ENCODE data around the gene TSPAN2. TPM values are rescaled to one million over a fixed set of nuclear protein-coding genes. Genes with fewer than 3 reads are reported as not detected.

The TSPAN2 gene
- polyA plus RNA-seq, 2 donors = 1.7 to 4.2 TPM

DNA sequence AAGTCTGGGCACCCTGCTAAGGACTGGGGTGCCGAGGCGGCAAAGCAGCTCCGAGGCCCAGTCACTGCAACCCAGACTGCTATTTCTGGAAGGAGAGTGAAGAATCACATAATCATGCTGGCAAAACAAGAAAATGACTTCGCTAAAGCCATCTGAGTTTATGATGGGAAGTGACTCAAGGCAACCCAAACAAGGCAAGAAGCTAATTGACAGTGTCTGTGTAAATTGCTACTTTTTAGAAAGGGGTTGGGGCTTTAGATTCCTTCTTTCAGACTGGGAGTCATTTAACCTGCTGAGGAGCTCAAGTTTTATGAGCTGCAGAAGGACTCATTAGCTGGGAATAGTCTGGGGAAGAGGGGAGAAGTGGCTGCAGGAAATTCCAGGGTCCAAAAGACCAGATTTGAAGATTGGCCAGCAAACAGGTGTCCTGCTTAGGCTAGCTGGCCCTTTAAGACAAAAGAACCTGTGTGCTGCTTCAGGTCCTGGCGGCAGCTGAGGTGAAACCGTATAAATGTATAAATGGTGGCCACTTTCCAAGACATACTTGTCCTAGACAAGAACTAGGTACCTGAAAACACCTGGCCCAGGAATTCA is 31.5 kb downstream of the TSPAN2 start:
- no peaks in the 10 kb centered on the region for H3K27me3 ChIP-seq (ENCODE audit: control insufficient read depth in 1 of 2, insufficient read depth in 2 of 2, low read length in 2 of 2)
- peaks cover 0 to 5% of the 10 kb centered on the region in 2 donors for H3K4me1 ChIP-seq (ENCODE audit: control insufficient read depth in 2 of 2, insufficient read depth in 2 of 2, low read length in 1 of 2)
- H3K4me3 ChIP-seq (ENCODE audit: low read depth in 1 of 2, low read length in 2 of 2) = no peak overlapping the region
- 71 to 81% methylated on average over 6 of the region's 6 CpGs for WGBS, 2 donors
- H3K9me3 ChIP-seq (ENCODE audit: control insufficient read depth in 2 of 2, insufficient read depth in 1 of 2, low read depth in 1 of 2, low read length in 1 of 2) = no peaks in the 10 kb centered on the region
- H3K27ac ChIP-seq (ENCODE audit: low read depth in 2 of 2, low read length in 1 of 2) = no peak overlapping the region
- no peaks in the 10 kb centered on the region for H3K36me3 ChIP-seq (ENCODE audit: control insufficient read depth in 2 of 2, insufficient read depth in 2 of 2, low read length in 1 of 2)

GRCh38 chr1:115056395-115056798 is 32.9 kb downstream of the TSPAN2 start:
- H3K4me1 ChIP-seq (ENCODE audit: control insufficient read depth in 2 of 2, insufficient read depth in 2 of 2, low read length in 1 of 2) = no peaks in the 10 kb centered on the region
- 65 to 66% methylated on average over 9 of the region's 9 CpGs for WGBS, 2 donors
- no peaks in the 10 kb centered on the region for H3K9me3 ChIP-seq (ENCODE audit: control insufficient read depth in 2 of 2, insufficient read depth in 1 of 2, low read depth in 1 of 2, low read length in 1 of 2)
- no peaks in the 10 kb centered on the region for H3K36me3 ChIP-seq (ENCODE audit: control insufficient read depth in 2 of 2, insufficient read depth in 2 of 2, low read length in 1 of 2)
- H3K4me3 ChIP-seq (ENCODE audit: low read depth in 1 of 2, low read length in 2 of 2) = no peak overlapping the region
- H3K27me3 ChIP-seq (ENCODE audit: control insufficient read depth in 1 of 2, insufficient read depth in 2 of 2, low read length in 2 of 2) = no peaks in the 10 kb centered on the region
- peak overlapping the region; percentile 43 to 58 for H3K27ac ChIP-seq (ENCODE audit: low read depth in 2 of 2, low read length in 1 of 2)

GRCh38 chr1:115052454-115053083 is 36.7 kb downstream of the TSPAN2 start:
- WGBS, 2 donors = 39 to 44% methylated on average over 9 of the region's 9 CpGs
- no peaks in the 10 kb centered on the region for H3K4me1 ChIP-seq (ENCODE audit: control insufficient read depth in 2 of 2, insufficient read depth in 2 of 2, low read length in 1 of 2)
- H3K27me3 ChIP-seq (ENCODE audit: control insufficient read depth in 1 of 2, insufficient read depth in 2 of 2, low read length in 2 of 2) = no peaks in the 10 kb centered on the region
- no peak overlapping the region for H3K4me3 ChIP-seq (ENCODE audit: low read depth in 1 of 2, low read length in 2 of 2)
- no peak overlapping the region for H3K27ac ChIP-seq (ENCODE audit: low read depth in 2 of 2, low read length in 1 of 2)
- no peaks in the 10 kb centered on the region for H3K36me3 ChIP-seq (ENCODE audit: control insufficient read depth in 2 of 2, insufficient read depth in 2 of 2, low read length in 1 of 2)
- H3K9me3 ChIP-seq (ENCODE audit: control insufficient read depth in 2 of 2, insufficient read depth in 1 of 2, low read depth in 1 of 2, low read length in 1 of 2) = no peaks in the 10 kb centered on the region

DNA sequence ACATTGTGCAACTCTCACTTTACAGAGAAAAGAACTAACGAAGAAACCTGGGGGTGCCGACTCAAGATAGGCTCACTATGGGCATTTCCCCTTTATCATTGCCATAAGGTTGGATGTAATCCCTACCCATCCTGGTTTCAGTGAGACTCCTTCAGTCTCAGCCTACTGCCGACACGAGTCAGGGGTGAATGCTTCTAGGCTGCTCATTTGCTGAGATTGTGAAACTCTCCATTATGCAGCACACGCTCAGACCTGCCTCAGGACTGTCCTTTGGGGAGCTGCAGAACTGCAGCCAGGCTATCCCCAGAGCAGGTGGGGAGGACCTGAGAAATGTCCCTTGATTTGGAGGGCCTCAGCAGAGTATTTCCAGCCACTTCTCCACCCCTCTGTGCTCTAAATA is 37.5 kb downstream of the TSPAN2 start:
- 49 to 62% methylated on average over 5 of the region's 5 CpGs for WGBS, 2 donors
- no peaks in the 10 kb centered on the region for H3K9me3 ChIP-seq (ENCODE audit: control insufficient read depth in 2 of 2, insufficient read depth in 1 of 2, low read depth in 1 of 2, low read length in 1 of 2)
- no peaks in the 10 kb centered on the region for H3K4me1 ChIP-seq (ENCODE audit: control insufficient read depth in 2 of 2, insufficient read depth in 2 of 2, low read length in 1 of 2)
- no peaks in the 10 kb centered on the region for H3K36me3 ChIP-seq (ENCODE audit: control insufficient read depth in 2 of 2, insufficient read depth in 2 of 2, low read length in 1 of 2)
- H3K4me3 ChIP-seq (ENCODE audit: low read depth in 1 of 2, low read length in 2 of 2) = no peak overlapping the region
- H3K27me3 ChIP-seq (ENCODE audit: control insufficient read depth in 1 of 2, insufficient read depth in 2 of 2, low read length in 2 of 2) = no peaks in the 10 kb centered on the region
- H3K27ac ChIP-seq (ENCODE audit: low read depth in 2 of 2, low read length in 1 of 2) = peak overlapping the region; percentile 40 to 59

DNA sequence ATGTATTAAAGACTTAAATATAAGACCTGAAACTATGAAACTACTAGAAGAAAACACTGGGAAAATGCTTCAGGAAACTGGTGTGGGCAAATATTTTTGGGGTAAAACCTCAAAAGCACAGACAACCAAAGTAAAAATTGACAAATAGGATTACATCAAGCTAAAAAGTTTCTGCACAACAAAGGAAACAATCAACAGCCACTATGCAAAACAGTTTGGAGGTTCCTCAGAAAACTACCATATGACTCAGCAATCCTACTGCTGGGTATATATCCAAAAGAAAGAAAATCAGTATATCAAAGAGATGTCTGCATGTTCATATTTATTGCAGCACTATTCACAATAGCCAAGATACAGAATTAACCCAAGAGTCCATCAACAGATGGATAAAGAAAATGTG is 42.6 kb downstream of the TSPAN2 start:
- Histone ChIP-seq H3K4me1 (ENCODE audit: control insufficient read depth in 2 of 2, insufficient read depth in 2 of 2, low read length in 1 of 2) (no peaks in the 10 kb centered on the region), H3K27ac (ENCODE audit: low read depth in 2 of 2, low read length in 1 of 2) (no peak overlapping the region), H3K36me3 (ENCODE audit: control insufficient read depth in 2 of 2, insufficient read depth in 2 of 2, low read length in 1 of 2) (no peaks in the 10 kb centered on the region), H3K4me3 (ENCODE audit: low read depth in 1 of 2, low read length in 2 of 2) (no peak overlapping the region), H3K27me3 (ENCODE audit: control insufficient read depth in 1 of 2, insufficient read depth in 2 of 2, low read length in 2 of 2) (no peaks in the 10 kb centered on the region), H3K9me3 (ENCODE audit: control insufficient read depth in 2 of 2, insufficient read depth in 1 of 2, low read depth in 1 of 2, low read length in 1 of 2) (no peaks in the 10 kb centered on the region)

GRCh38 chr1:115041654-115042053 is 47.6 kb downstream of the TSPAN2 start:
- Histone ChIP-seq H3K36me3 (ENCODE audit: control insufficient read depth in 2 of 2, insufficient read depth in 2 of 2, low read length in 1 of 2) (no peaks in the 10 kb centered on the region), H3K4me3 (ENCODE audit: low read depth in 1 of 2, low read length in 2 of 2) (no peak overlapping the region), H3K27ac (ENCODE audit: low read depth in 2 of 2, low read length in 1 of 2) (no peak overlapping the region), H3K27me3 (ENCODE audit: control insufficient read depth in 1 of 2, insufficient read depth in 2 of 2, low read length in 2 of 2) (no peaks in the 10 kb centered on the region), H3K9me3 (ENCODE audit: control insufficient read depth in 2 of 2, insufficient read depth in 1 of 2, low read depth in 1 of 2, low read length in 1 of 2) (no peaks in the 10 kb centered on the region), H3K4me1 (ENCODE audit: control insufficient read depth in 2 of 2, insufficient read depth in 2 of 2, low read length in 1 of 2) (no peaks in the 10 kb centered on the region)

GRCh38 chr1:115040501-115040900 is 48.8 kb downstream of the TSPAN2 start:
- H3K4me3 ChIP-seq (ENCODE audit: low read depth in 1 of 2, low read length in 2 of 2) = no peak overlapping the region
- H3K27ac ChIP-seq (ENCODE audit: low read depth in 2 of 2, low read length in 1 of 2) = no peak overlapping the region
- 77 to 80% methylated on average over 2 of the region's 2 CpGs for WGBS, 2 donors
- no peaks in the 10 kb centered on the region for H3K27me3 ChIP-seq (ENCODE audit: control insufficient read depth in 1 of 2, insufficient read depth in 2 of 2, low read length in 2 of 2)
- H3K4me1 ChIP-seq (ENCODE audit: control insufficient read depth in 2 of 2, insufficient read depth in 2 of 2, low read length in 1 of 2) = no peaks in the 10 kb centered on the region
- H3K9me3 ChIP-seq (ENCODE audit: control insufficient read depth in 2 of 2, insufficient read depth in 1 of 2, low read depth in 1 of 2, low read length in 1 of 2) = no peaks in the 10 kb centered on the region
- H3K36me3 ChIP-seq (ENCODE audit: control insufficient read depth in 2 of 2, insufficient read depth in 2 of 2, low read length in 1 of 2) = no peaks in the 10 kb centered on the region

DNA sequence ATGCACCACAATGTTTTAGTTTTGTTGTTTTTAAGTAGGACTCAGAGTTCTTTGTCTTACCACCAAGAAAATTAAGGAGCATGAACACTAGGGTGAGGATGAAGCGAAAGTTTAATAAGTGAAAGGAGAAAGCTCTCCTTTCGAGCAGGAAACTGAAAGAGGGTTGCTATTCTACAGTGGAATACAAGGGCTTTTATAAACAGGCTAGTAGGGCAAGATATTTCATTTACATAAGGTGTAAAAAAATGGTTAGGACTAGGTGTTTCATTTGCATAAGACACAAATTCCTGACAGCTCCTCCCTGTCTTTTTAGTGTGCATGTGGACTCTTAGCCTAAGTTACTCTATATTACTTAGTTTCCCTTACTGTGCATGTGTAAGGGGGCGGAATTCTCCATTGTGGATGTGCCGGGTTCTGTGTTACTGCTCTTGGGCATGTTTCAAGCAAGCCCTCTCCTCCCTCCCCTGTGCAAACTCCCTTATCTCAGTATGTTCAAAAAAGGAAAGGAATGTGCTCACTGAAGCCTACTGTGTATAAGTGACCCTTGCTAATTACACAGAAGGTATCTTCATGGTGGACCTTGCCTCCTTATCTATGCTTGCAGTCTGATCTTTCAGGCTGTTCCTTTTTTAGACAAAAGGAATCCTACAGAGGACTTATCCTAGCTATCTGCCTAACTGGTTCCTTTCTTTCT is 52.3 kb downstream of the TSPAN2 start:
- 67 to 70% methylated on average over 4 of the region's 4 CpGs for WGBS, 2 donors
- H3K27me3 ChIP-seq (ENCODE audit: control insufficient read depth in 1 of 2, insufficient read depth in 2 of 2, low read length in 2 of 2) = no peaks in the 10 kb centered on the region

DNA sequence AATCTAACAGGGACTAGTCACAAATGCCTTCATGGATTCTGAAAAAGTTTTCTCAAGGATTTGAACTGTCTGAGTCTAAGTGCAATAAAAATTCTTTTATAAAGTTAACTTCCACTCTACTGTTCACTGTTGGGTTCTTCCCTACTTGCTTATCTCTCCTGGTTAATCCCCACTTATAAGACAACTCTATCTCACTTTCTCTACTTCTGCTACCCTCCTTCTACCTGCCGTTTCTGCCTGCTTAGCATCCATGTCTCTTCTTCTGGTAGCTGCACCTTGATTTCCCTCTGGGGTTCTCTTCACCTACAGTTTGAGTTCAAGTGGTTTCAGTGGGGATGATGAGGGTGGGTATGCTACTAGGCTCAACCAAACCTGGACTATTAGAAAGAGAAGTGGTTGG is 53.7 kb downstream of the TSPAN2 start:
- Histone ChIP-seq H3K27me3 (ENCODE audit: control insufficient read depth in 1 of 2, insufficient read depth in 2 of 2, low read length in 2 of 2) (no peaks in the 10 kb centered on the region), H3K36me3 (ENCODE audit: control insufficient read depth in 2 of 2, insufficient read depth in 2 of 2, low read length in 1 of 2) (no peaks in the 10 kb centered on the region), H3K4me3 (ENCODE audit: low read depth in 1 of 2, low read length in 2 of 2) (no peak overlapping the region), H3K4me1 (ENCODE audit: control insufficient read depth in 2 of 2, insufficient read depth in 2 of 2, low read length in 1 of 2) (no peaks in the 10 kb centered on the region), H3K9me3 (ENCODE audit: control insufficient read depth in 2 of 2, insufficient read depth in 1 of 2, low read depth in 1 of 2, low read length in 1 of 2) (no peaks in the 10 kb centered on the region), H3K27ac (ENCODE audit: low read depth in 2 of 2, low read length in 1 of 2) (no peak overlapping the region)
- WGBS, 2 donors = 79 to 86% methylated on average over 1 of the region's 1 CpG

More for the DNA sequence above, 52.3 kb downstream of the TSPAN2 start:
- Histone ChIP-seq H3K27ac (ENCODE audit: low read depth in 2 of 2, low read length in 1 of 2) (no peak overlapping the region), H3K4me1 (ENCODE audit: control insufficient read depth in 2 of 2, insufficient read depth in 2 of 2, low read length in 1 of 2) (no peaks in the 10 kb centered on the region), H3K4me3 (ENCODE audit: low read depth in 1 of 2, low read length in 2 of 2) (no peak overlapping the region), H3K9me3 (ENCODE audit: control insufficient read depth in 2 of 2, insufficient read depth in 1 of 2, low read depth in 1 of 2, low read length in 1 of 2) (no peaks in the 10 kb centered on the region), H3K36me3 (ENCODE audit: control insufficient read depth in 2 of 2, insufficient read depth in 2 of 2, low read length in 1 of 2) (no peaks in the 10 kb centered on the region)

GRCh38 chr1:115031595-115031994 is 57.7 kb downstream of the TSPAN2 start:
- H3K27me3 ChIP-seq (ENCODE audit: control insufficient read depth in 1 of 2, insufficient read depth in 2 of 2, low read length in 2 of 2) = no peaks in the 10 kb centered on the region
- WGBS, 2 donors = 71 to 76% methylated on average over 2 of the region's 2 CpGs
- no peak overlapping the region for H3K27ac ChIP-seq (ENCODE audit: low read depth in 2 of 2, low read length in 1 of 2)
- no peaks in the 10 kb centered on the region for H3K9me3 ChIP-seq (ENCODE audit: control insufficient read depth in 2 of 2, insufficient read depth in 1 of 2, low read depth in 1 of 2, low read length in 1 of 2)
- no peak overlapping the region for H3K4me3 ChIP-seq (ENCODE audit: low read depth in 1 of 2, low read length in 2 of 2)
- H3K4me1 ChIP-seq (ENCODE audit: control insufficient read depth in 2 of 2, insufficient read depth in 2 of 2, low read length in 1 of 2) = no peaks in the 10 kb centered on the region
- no peaks in the 10 kb centered on the region for H3K36me3 ChIP-seq (ENCODE audit: control insufficient read depth in 2 of 2, insufficient read depth in 2 of 2, low read length in 1 of 2)
